HepG2 (cell line): ENCODE data around the gene ADAMTSL3. TPM values are rescaled to one million over a fixed set of nuclear protein-coding genes. Genes with fewer than 3 reads are reported as not detected.

Experiments used
- ATAC-seq: fragments of 200-7000 bp; cut with Tn5 transposase; 3 replicates; pipeline ENCODE4 v1.9.1; 2020; ENCODE audit warnings: mild to moderate bottlenecking, moderate library complexity
- BruUV-seq: library from RNA; stranded (reverse); fragments of 400-500 nt; replicated peaks from 2 replicates; lab custom pipeline; 2021; lab: Mats Ljungman, UMichigan
- CTCF ChIA-PET: fragments of 300-600 bp; formaldehyde crosslinking; extraction: SDS; loops from one replicate; lab custom pipeline; 2021; ENCODE audit warnings: low total read pairs, inconsistent platforms, low intra/inter-chr PET ratio; lab: Yijun Ruan, JAX
- POLR2A ChIA-PET: fragments of 350-600 bp; sonication (Branson Sonifier 250); formaldehyde crosslinking; loops from one replicate; lab custom pipeline; 2020; ENCODE audit warnings: antibody characterized with exemption, inconsistent platforms; lab: Yijun Ruan, JAX
- DNase-seq: peaks from one replicate; pipeline ENCODE4 v3.0.0-alpha.2; 2015; ENCODE audit warnings: low spot score
- FAIRE-seq: peaks from 3 replicates; lab custom pipeline; 2011; peaks lifted over from hg19 to GRCh38; lab: Jason Lieb, UNC
- H2AFZ ChIP-seq: one replicate; pipeline ENCODE4 v1.6.1; 2011; ENCODE audit warnings: low read length, inconsistent platforms
- H3K27ac ChIP-seq: fragments of 300-600 bp; 3 replicates; pipeline ENCODE4 v1.8.0; 2011; ENCODE audit warnings: mixed run types, mild to moderate bottlenecking, mixed read lengths, low read length, inconsistent platforms; ENCODE audit not compliant: insufficient read depth; ENCODE audit errors: extremely low read length
- H3K27me3 ChIP-seq, 2 experiments: fragments of 200-600 bp in 1 of 2; 2 replicates in 1 of 2; 3 replicates in 1 of 2; pipeline versions ENCODE4 v1.6.0 to v1.8.0; 2011; ENCODE audit warnings: low read length in 2 of 2, mild to moderate bottlenecking in 2 of 2, moderate library complexity in 2 of 2, inconsistent platforms in 1 of 2; ENCODE audit not compliant: insufficient read depth in 2 of 2, control insufficient read depth in 1 of 2
- H3K36me3 ChIP-seq, 2 experiments: fragments of 200-600 bp in 1 of 2; replicated peaks in 1 of 2; 2 replicates in 1 of 2; 3 replicates in 1 of 2; pipeline versions ENCODE4 v1.5.1 to v1.8.0; 2011; ENCODE audit warnings: low read length in 2 of 2, inconsistent platforms in 1 of 2; ENCODE audit not compliant: insufficient read depth in 2 of 2, control insufficient read depth in 1 of 2
- H3K4me1 ChIP-seq: 2 replicates; pipeline ENCODE4 v1.5.1; 2012; ENCODE audit warnings: low read length, inconsistent platforms; ENCODE audit not compliant: insufficient read depth
- H3K4me2 ChIP-seq: 2 replicates; pipeline ENCODE4 v1.6.0; 2011; ENCODE audit warnings: low read depth, low read length, inconsistent platforms
- H3K4me3 ChIP-seq, 3 experiments: fragments of 200-600 bp in 1 of 3; sonication (generic), shearing (Covaris generic) in 1 of 3; replicated peaks in 1 of 3; 2 replicates each; pipeline ENCODE4 v1.5.1; 2011 to 2016; ENCODE audit warnings: low read length in 3 of 3, inconsistent platforms in 2 of 3, low read depth in 2 of 3, mild to moderate bottlenecking in 2 of 3, control low read depth in 1 of 3, mixed read lengths in 1 of 3; ENCODE audit not compliant: insufficient read depth in 1 of 3
- H3K79me2 ChIP-seq: one replicate; pipeline ENCODE4 v1.6.1; 2011; ENCODE audit warnings: low read length, inconsistent platforms; ENCODE audit not compliant: insufficient read depth
- H3K9ac ChIP-seq: 2 replicates; pipeline ENCODE4 v1.6.0; 2011; ENCODE audit warnings: mild to moderate bottlenecking, low read depth, low read length, inconsistent platforms; ENCODE audit not compliant: insufficient read depth
- H3K9me3 ChIP-seq: 2 replicates; pipeline ENCODE4 v1.5.1; 2012; ENCODE audit warnings: mild to moderate bottlenecking, low read length
- H4K20me1 ChIP-seq: 2 replicates; pipeline ENCODE4 v1.6.0; 2011; ENCODE audit warnings: inconsistent platforms, mild to moderate bottlenecking, low read length, moderate library complexity; ENCODE audit not compliant: insufficient read depth
- CENPT ChIP-seq: sonication (generic); formaldehyde crosslinking; IDR thresholded peaks from 2 replicates; pipeline ENCODE4 v1.8.0; 2022; ENCODE audit warnings: low read depth, mild to moderate bottlenecking, moderate library complexity, missing genetic modification reagents
- FOXM1 ChIP-seq: sonication (generic); formaldehyde crosslinking; IDR thresholded peaks from 2 replicates; pipeline ENCODE4 v1.5.0; 2020; ENCODE audit warnings: missing genetic modification reagents
- ISX ChIP-seq: sonication (generic); formaldehyde crosslinking; conservative IDR thresholded peaks from 2 replicates; pipeline ENCODE4 v1.5.0; 2020; ENCODE audit warnings: missing genetic modification reagents
- PAX8 ChIP-seq: sonication (generic); formaldehyde crosslinking; IDR thresholded peaks from 2 replicates; pipeline ENCODE4 v1.8.0; 2022; ENCODE audit warnings: mild to moderate bottlenecking, missing genetic modification reagents, borderline replicate concordance
- SP140L ChIP-seq: sonication (generic); formaldehyde crosslinking; IDR thresholded peaks from 2 replicates; pipeline ENCODE4 v1.4.0; 2020; ENCODE audit warnings: missing genetic modification reagents, borderline replicate concordance
- TAF15 ChIP-seq: fragments of 200-400 bp; formaldehyde crosslinking; IDR thresholded peaks from one replicate; pipeline ENCODE4 v1.6.1; 2018; ENCODE audit warnings: mild to moderate bottlenecking, low read depth, low read length; ENCODE audit not compliant: poor library complexity, severe bottlenecking
- U2AF1 ChIP-seq: fragments of 200-400 bp; formaldehyde crosslinking; optimal IDR thresholded peaks from 2 replicates; pipeline ENCODE3; 2017; ENCODE audit warnings: mild to moderate bottlenecking, low read depth, low read length
- ZBTB20 ChIP-seq: sonication (generic); formaldehyde crosslinking; IDR thresholded peaks from 2 replicates; pipeline ENCODE4 v1.8.1; 2023; ENCODE audit warnings: missing genetic modification reagents, low read depth, mild to moderate bottlenecking, borderline replicate concordance
- ZNF660 ChIP-seq: sonication (generic); formaldehyde crosslinking; IDR thresholded peaks from 2 replicates; pipeline ENCODE4 v1.5.1; 2020; ENCODE audit warnings: mild to moderate bottlenecking, low read depth, missing genetic modification reagents, borderline replicate concordance
- ZNF749 ChIP-seq: sonication (generic); formaldehyde crosslinking; IDR thresholded peaks from 2 replicates; pipeline ENCODE4 v1.8.0; 2022; ENCODE audit warnings: mild to moderate bottlenecking, missing genetic modification reagents, moderate library complexity, borderline replicate concordance
- WGBS: methylation state at CpG from one replicate; pipeline ENCODE4 v1.1.6; 2017; ENCODE audit warnings: low lambda C conversion rate; 5-methylcytosine and 5-hydroxymethylcytosine counted together
- in situ Hi-C: cut with HindIII; loops from 2 replicates; pipeline ENCODE4 v1.10.0; 2017; ENCODE audit warnings: low pct_unique_long_range_greater_than_20kb; ENCODE audit not compliant: extremely low pct_ligation_motif_present
- intact Hi-C: fragments of 100-400 bp; cut with micrococcal nuclease; formaldehyde crosslinking; loops from one replicate; pipeline ENCODE4 v1.10.0; 2022; ENCODE audit not compliant: unreplicated experiment
- polyA plus RNA-seq, 8 experiments: library from polyadenylated mRNA; depleted of rRNA in 3 of 8; stranded (reverse) in 7 of 8; unstranded in 1 of 8; fragments of >200 nt; fragmentation: Illumina TruSeq in 4 of 8; extraction: Trizol in 4 of 8; gene quantifications; 2 replicates each; pipeline versions ENCODE4 v1.2.1 to v1.2.3, GENCODE V29; 2011 to 2016; ENCODE audit warnings: low read depth in 4 of 8, missing spikeins in 1 of 8, mixed read lengths in 1 of 8; ENCODE audit not compliant: insufficient read depth in 1 of 8
- total RNA-seq, 5 experiments: library from RNA; depleted of rRNA; stranded (reverse); fragments of >200 nt; fragmentation: Illumina TruSeq; extraction: Trizol; gene quantifications; 2 replicates each; pipeline ENCODE4 v1.2.3, GENCODE V29; 2016; ENCODE audit warnings: low read depth in 1 of 5
- TF ChIP-seq, protein P1 (sequence below): sonication (generic); formaldehyde crosslinking; IDR thresholded peaks from 2 replicates; pipeline ENCODE4 v1.8.1; 2023; ENCODE audit warnings: mild to moderate bottlenecking, inconsistent platforms, moderate library complexity, missing genetic modification reagents, borderline replicate concordance
- TF ChIP-seq, protein P2 (sequence below): IDR thresholded peaks from 2 replicates; pipeline ENCODE4 v1.6.1; 2012; ENCODE audit warnings: low read length, improper control_type of control experiment
- TF ChIP-seq, protein P3 (sequence below): sonication (generic); formaldehyde crosslinking; IDR thresholded peaks from 2 replicates; pipeline ENCODE4 v1.5.1; 2020; ENCODE audit warnings: mild to moderate bottlenecking, missing genetic modification reagents, borderline replicate concordance
- TF ChIP-seq, protein P4 (sequence below): sonication (generic); formaldehyde crosslinking; IDR thresholded peaks from 2 replicates; pipeline ENCODE4 v1.4.0; 2020; ENCODE audit warnings: missing genetic modification reagents
- TF ChIP-seq, protein P5 (sequence below): IDR thresholded peaks from 2 replicates; pipeline ENCODE4 v1.6.1; 2016; ENCODE audit warnings: mild to moderate bottlenecking

Gene ADAMTSL3
- total and polyA plus RNA-seq, 2 of the 13 experiments (the other 11 are each of a cell fraction or from before 2014, with no cell fraction given), result 0.04 to 0.09 TPM

DNA sequence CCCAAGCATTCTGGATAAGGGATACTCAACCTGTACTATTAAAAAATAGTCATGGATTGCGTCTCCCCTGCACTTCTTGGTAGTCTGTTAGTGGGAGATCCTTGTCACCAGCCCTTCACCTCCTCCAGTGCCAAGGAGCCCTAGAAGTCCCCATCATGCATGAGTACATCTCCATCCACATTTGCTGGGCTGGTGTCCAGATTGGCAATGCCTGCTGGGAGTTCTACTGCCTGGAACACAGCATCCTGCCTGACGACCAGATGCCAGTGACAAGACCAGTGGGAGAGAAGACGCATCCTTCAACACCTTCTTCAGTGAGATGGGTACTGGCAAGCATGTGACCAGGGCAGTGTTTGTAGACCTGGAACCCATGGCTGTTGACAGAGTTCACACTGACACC, 85.7 kb downstream of the ADAMTSL3 start:
- no peaks in the 10 kb centered on the region for H4K20me1 ChIP-seq
- TF ChIP-seq ISX (CRISPR knock-in tag) (no peak), TAF15 (no peak), ZBTB20 (CRISPR knock-in tag) (no peak), SP140L (no peak), PAX8 (CRISPR knock-in tag) (no peak), ZNF660 (CRISPR knock-in tag) (no peak), CENPT (no peak), FOXM1 (CRISPR knock-in tag) (no peak), ZNF749 (CRISPR knock-in tag) (no peak), U2AF1 (no peak)
- TF ChIP-seq, protein P1, sequence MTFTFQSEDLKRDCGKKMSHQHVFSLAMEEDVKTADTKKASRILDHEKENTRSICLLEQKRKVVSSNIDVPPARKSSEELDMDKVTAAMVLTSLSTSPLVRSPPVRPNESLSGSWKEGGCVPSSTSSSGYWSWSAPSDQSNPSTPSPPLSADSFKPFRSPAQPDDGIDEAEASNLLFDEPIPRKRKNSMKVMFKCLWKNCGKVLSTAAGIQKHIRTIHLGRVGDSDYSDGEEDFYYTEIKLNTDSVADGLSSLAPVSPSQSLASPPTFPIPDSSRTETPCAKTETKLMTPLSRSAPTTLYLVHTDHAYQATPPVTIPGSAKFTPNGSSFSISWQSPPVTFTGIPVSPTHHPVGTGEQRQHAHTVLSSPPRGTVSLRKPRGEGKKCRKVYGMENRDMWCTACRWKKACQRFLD (CRISPR knock-in tag), result no peak
- TF ChIP-seq, protein P2, sequence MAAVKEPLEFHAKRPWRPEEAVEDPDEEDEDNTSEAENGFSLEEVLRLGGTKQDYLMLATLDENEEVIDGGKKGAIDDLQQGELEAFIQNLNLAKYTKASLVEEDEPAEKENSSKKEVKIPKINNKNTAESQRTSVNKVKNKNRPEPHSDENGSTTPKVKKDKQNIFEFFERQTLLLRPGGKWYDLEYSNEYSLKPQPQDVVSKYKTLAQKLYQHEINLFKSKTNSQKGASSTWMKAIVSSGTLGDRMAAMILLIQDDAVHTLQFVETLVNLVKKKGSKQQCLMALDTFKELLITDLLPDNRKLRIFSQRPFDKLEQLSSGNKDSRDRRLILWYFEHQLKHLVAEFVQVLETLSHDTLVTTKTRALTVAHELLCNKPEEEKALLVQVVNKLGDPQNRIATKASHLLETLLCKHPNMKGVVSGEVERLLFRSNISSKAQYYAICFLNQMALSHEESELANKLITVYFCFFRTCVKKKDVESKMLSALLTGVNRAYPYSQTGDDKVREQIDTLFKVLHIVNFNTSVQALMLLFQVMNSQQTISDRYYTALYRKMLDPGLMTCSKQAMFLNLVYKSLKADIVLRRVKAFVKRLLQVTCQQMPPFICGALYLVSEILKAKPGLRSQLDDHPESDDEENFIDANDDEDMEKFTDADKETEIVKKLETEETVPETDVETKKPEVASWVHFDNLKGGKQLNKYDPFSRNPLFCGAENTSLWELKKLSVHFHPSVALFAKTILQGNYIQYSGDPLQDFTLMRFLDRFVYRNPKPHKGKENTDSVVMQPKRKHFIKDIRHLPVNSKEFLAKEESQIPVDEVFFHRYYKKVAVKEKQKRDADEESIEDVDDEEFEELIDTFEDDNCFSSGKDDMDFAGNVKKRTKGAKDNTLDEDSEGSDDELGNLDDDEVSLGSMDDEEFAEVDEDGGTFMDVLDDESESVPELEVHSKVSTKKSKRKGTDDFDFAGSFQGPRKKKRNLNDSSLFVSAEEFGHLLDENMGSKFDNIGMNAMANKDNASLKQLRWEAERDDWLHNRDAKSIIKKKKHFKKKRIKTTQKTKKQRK, result no peak
- TF ChIP-seq, protein P3, sequence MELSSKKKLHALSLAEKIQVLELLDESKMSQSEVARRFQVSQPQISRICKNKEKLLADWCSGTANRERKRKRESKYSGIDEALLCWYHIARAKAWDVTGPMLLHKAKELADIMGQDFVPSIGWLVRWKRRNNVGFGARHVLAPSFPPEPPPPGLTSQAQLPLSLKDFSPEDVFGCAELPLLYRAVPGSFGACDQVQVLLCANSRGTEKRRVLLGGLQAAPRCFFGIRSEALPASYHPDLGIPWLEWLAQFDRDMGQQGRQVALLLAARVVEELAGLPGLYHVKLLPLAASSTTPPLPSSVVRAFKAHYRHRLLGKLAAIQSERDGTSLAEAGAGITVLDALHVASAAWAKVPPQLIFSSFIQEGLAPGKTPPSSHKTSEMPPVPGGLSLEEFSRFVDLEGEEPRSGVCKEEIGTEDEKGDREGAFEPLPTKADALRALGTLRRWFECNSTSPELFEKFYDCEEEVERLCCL (CRISPR knock-in tag), result no peak
- TF ChIP-seq, protein P4, sequence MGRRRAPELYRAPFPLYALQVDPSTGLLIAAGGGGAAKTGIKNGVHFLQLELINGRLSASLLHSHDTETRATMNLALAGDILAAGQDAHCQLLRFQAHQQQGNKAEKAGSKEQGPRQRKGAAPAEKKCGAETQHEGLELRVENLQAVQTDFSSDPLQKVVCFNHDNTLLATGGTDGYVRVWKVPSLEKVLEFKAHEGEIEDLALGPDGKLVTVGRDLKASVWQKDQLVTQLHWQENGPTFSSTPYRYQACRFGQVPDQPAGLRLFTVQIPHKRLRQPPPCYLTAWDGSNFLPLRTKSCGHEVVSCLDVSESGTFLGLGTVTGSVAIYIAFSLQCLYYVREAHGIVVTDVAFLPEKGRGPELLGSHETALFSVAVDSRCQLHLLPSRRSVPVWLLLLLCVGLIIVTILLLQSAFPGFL (CRISPR knock-in tag), result no peak
- TF ChIP-seq, protein P5, sequence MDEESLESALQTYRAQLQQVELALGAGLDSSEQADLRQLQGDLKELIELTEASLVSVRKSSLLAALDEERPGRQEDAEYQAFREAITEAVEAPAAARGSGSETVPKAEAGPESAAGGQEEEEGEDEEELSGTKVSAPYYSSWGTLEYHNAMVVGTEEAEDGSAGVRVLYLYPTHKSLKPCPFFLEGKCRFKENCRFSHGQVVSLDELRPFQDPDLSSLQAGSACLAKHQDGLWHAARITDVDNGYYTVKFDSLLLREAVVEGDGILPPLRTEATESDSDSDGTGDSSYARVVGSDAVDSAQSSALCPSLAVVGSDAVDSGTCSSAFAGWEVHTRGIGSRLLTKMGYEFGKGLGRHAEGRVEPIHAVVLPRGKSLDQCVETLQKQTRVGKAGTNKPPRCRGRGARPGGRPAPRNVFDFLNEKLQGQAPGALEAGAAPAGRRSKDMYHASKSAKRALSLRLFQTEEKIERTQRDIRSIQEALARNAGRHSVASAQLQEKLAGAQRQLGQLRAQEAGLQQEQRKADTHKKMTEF, result no peak
- H3K79me2 ChIP-seq, result no peaks in the 10 kb centered on the region
- ChIA-PET CTCF (no interaction called here), POLR2A (no interaction called here)
- no peak overlapping the region for H3K4me3 ChIP-seq
- BruUV-seq, result no TSS peak
- no peak overlapping the region for H3K4me2 ChIP-seq
- DNase-seq (no peak), FAIRE-seq (no peak), ATAC-seq (no peak)
- in situ Hi-C loops (no loop called here), intact Hi-C loops (no loop called here)
- H3K4me1 ChIP-seq, result no peaks in the 10 kb centered on the region
- no peaks in the 10 kb centered on the region for H3K36me3 ChIP-seq
- H3K27me3 ChIP-seq, result no peaks in the 10 kb centered on the region
- WGBS, result 0% methylated on average over 2 of the region's 3 CpGs
- H2AFZ ChIP-seq, result no peak overlapping the region
- no peak overlapping the region for H3K27ac ChIP-seq
- H3K9me3 ChIP-seq, result no peaks in the 10 kb centered on the region
- H3K9ac ChIP-seq, result no peak overlapping the region
